HCT116 (cell line): ENCODE results near the gene CORO2A.

Experiments
- CEBPB ChIP-seq: IDR thresholded peaks from 2 replicates; pipeline ENCODE4 v1.6.1; 2012; ENCODE audit warnings: low read depth
- CTCF ChIP-seq, 3 experiments: fragments of 200-600 bp in 1 of 3; sonication (generic) in 1 of 3; IDR thresholded peaks in 2 of 3; conservative IDR thresholded peaks in 1 of 3; 2 replicates each; pipeline ENCODE4 v1.5.1; 2012 to 2017; ENCODE audit warnings: low read depth in 2 of 3, low read length in 2 of 3, antibody characterized with exemption in 1 of 3, borderline replicate concordance in 1 of 3, control low read depth in 1 of 3, mild to moderate bottlenecking in 1 of 3, mixed read lengths in 1 of 3, mixed run types in 1 of 3, moderate library complexity in 1 of 3; ENCODE audit not compliant: insufficient read depth in 1 of 3
- RAD21 ChIP-seq: IDR thresholded peaks from 2 replicates; pipeline ENCODE4 v1.6.1; 2012; ENCODE audit warnings: low read depth, mild to moderate bottlenecking

GRCh38 chr9:98121058-98121457, 71.4 kb downstream of the CORO2A start:
- TF ChIP-seq CTCF (IDR thresholded peaks at IDR 0.05 in 2 of 3, conservative IDR thresholded peaks at IDR 0.05 in 1 of 3; ENCODE audit: borderline replicate concordance in 1 of 3, insufficient read depth in 1 of 3, low read depth in 2 of 3, low read length in 2 of 3) = no peak
- no peak for TF ChIP-seq CEBPB
- no peak for TF ChIP-seq RAD21
